Measurements from ENCODE around the gene PRKG1. TPM values are rescaled to one million over a fixed set of nuclear protein-coding genes. Genes with fewer than 3 reads are reported as not detected.

PRKG1 gene
- total and polyA plus RNA-seq, 2 experiments from 2014 or later = 18.2 to 21.1 TPM

- TF ChIP-seq CREB1 (CRISPR knock-in tag; IDR thresholded peaks at IDR 0.05; ENCODE audit: low read depth) = no peak
- TF ChIP-seq, protein P1, sequence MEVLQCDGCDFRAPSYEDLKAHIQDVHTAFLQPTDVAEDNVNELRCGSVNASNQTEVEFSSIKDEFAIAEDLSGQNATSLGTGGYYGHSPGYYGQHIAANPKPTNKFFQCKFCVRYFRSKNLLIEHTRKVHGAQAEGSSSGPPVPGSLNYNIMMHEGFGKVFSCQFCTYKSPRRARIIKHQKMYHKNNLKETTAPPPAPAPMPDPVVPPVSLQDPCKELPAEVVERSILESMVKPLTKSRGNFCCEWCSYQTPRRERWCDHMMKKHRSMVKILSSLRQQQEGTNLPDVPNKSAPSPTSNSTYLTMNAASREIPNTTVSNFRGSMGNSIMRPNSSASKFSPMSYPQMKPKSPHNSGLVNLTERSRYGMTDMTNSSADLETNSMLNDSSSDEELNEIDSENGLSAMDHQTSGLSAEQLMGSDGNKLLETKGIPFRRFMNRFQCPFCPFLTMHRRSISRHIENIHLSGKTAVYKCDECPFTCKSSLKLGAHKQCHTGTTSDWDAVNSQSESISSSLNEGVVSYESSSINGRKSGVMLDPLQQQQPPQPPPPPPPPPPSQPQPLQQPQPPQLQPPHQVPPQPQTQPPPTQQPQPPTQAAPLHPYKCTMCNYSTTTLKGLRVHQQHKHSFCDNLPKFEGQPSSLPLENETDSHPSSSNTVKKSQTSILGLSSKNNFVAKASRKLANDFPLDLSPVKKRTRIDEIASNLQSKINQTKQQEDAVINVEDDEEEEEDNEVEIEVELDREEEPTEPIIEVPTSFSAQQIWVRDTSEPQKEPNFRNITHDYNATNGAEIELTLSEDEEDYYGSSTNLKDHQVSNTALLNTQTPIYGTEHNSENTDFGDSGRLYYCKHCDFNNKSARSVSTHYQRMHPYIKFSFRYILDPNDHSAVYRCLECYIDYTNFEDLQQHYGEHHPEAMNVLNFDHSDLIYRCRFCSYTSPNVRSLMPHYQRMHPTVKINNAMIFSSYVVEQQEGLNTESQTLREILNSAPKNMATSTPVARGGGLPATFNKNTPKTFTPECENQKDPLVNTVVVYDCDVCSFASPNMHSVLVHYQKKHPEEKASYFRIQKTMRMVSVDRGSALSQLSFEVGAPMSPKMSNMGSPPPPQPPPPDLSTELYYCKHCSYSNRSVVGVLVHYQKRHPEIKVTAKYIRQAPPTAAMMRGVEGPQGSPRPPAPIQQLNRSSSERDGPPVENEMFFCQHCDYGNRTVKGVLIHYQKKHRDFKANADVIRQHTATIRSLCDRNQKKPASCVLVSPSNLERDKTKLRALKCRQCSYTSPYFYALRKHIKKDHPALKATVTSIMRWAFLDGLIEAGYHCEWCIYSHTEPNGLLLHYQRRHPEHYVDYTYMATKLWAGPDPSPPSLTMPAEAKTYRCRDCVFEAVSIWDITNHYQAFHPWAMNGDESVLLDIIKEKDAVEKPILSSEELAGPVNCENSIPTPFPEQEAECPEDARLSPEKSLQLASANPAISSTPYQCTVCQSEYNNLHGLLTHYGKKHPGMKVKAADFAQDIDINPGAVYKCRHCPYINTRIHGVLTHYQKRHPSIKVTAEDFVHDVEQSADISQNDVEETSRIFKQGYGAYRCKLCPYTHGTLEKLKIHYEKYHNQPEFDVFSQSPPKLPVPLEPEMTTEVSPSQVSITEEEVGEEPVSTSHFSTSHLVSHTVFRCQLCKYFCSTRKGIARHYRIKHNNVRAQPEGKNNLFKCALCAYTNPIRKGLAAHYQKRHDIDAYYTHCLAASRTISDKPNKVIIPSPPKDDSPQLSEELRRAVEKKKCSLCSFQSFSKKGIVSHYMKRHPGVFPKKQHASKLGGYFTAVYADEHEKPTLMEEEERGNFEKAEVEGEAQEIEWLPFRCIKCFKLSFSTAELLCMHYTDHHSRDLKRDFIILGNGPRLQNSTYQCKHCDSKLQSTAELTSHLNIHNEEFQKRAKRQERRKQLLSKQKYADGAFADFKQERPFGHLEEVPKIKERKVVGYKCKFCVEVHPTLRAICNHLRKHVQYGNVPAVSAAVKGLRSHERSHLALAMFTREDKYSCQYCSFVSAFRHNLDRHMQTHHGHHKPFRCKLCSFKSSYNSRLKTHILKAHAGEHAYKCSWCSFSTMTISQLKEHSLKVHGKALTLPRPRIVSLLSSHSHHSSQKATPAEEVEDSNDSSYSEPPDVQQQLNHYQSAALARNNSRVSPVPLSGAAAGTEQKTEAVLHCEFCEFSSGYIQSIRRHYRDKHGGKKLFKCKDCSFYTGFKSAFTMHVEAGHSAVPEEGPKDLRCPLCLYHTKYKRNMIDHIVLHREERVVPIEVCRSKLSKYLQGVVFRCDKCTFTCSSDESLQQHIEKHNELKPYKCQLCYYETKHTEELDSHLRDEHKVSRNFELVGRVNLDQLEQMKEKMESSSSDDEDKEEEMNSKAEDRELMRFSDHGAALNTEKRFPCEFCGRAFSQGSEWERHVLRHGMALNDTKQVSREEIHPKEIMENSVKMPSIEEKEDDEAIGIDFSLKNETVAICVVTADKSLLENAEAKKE (CRISPR knock-in tag; IDR thresholded peaks at IDR 0.05) = no peak
- Histone ChIP-seq H3K4me3 (no peak overlapping the region), H4K20me1 (replicated peaks; ENCODE audit: insufficient read depth) (no peaks in the 10 kb centered on the region), H3K36me3 (ENCODE audit: insufficient read depth) (no peaks in the 10 kb centered on the region), H2AFZ (no peak overlapping the region), H3F3A (replicated peaks; ENCODE audit: low read depth) (no peaks in the 10 kb centered on the region), H3K4me1 (ENCODE audit: insufficient read depth) (peaks cover 28% of the 10 kb centered on the region), H3K9me2 (ENCODE audit: insufficient read depth) (no peaks in the 10 kb centered on the region), H3K27ac (ENCODE audit: low read depth) (no peak overlapping the region), H3K79me2 (replicated peaks; ENCODE audit: insufficient read depth) (no peaks in the 10 kb centered on the region), H3K27me3 (ENCODE audit: insufficient read depth) (no peaks in the 10 kb centered on the region), H3K4me2 (no peak overlapping the region)
- ATAC-seq = no peak
- Mint-ChIP-seq H3K27ac (no peak overlapping the region), H3K4me3 (no peak overlapping the region), H3K36me3 (ENCODE audit: low read depth) (no peaks in the 10 kb centered on the region), H3K9me3 (no peaks in the 10 kb centered on the region), H3K27me3 (ENCODE audit: insufficient read depth, low read depth, poor library complexity) (peaks cover 3% of the 10 kb centered on the region), H3K4me1 (peaks cover 22% of the 10 kb centered on the region; the same call in 2 of the 3 replicates)
- no peak for DNase-seq (ENCODE audit: low spot score)
Measured at GRCh38 chr10:51956822-51957221, 882.5 kb downstream of the PRKG1 start.

- Mint-ChIP-seq H3K9me3 (no peaks in the 10 kb centered on the region; the same call in 2 of the 3 replicates), H3K4me3 (no peak overlapping the region), H3K36me3 (ENCODE audit: low read depth) (no peaks in the 10 kb centered on the region), H3K27me3 (ENCODE audit: insufficient read depth, low read depth, poor library complexity) (peaks cover 3% of the 10 kb centered on the region), H3K4me1 (peaks cover 24% of the 10 kb centered on the region; the same call in 2 of the 3 replicates), H3K27ac (no peak overlapping the region)
- TF ChIP-seq CTCF (conservative IDR thresholded peaks at IDR 0.05; ENCODE audit: low read depth in 2 of 2) (peak; percentile 62 to 81), POLR2AphosphoS5 (IDR thresholded peaks at IDR 0.05; ENCODE audit: low read depth) (no peak)
- no peak overlapping the region for H3K27ac ChIP-seq (ENCODE audit: low read depth)
- H3K4me3 ChIP-seq = peak overlapping the region; percentile 11; the same call in 1 of the 2 replicates
- peak; percentile 65 for ATAC-seq
- H4K20me1 ChIP-seq (replicated peaks; ENCODE audit: insufficient read depth) = no peaks in the 10 kb centered on the region
- no peaks in the 10 kb centered on the region for H3F3A ChIP-seq (replicated peaks; ENCODE audit: low read depth)
- no peak overlapping the region for H2AFZ ChIP-seq
- H3K4me2 ChIP-seq = peak overlapping the region; percentile 22; the same call in 1 of the 2 replicates
- H3K4me1 ChIP-seq (ENCODE audit: insufficient read depth) = peaks cover 21% of the 10 kb centered on the region
- no peaks in the 10 kb centered on the region for H3K27me3 ChIP-seq (ENCODE audit: insufficient read depth)
- peak; percentile 81 for DNase-seq (ENCODE audit: low spot score)
- H3K9me2 ChIP-seq (ENCODE audit: insufficient read depth) = no peaks in the 10 kb centered on the region
- H3K36me3 ChIP-seq (ENCODE audit: insufficient read depth) = no peaks in the 10 kb centered on the region
- no peaks in the 10 kb centered on the region for H3K79me2 ChIP-seq (replicated peaks; ENCODE audit: insufficient read depth)
Measured at GRCh38 chr10:51960494-51960895, 886.2 kb downstream of the PRKG1 start.

All from GM23338 (cell line).